ENCODE results near the gene MAP4K4. TPM values are rescaled to one million over a fixed set of nuclear protein-coding genes. Genes with fewer than 3 reads are reported as not detected.
"Not testable (repeated sequence)": the region's sequence is repeated elsewhere in the genome, so short reads cannot be mapped to it uniquely, and the experiment has no call there.

MAP4K4 gene
- total RNA-seq, 4 donors from 2014 or later = 29.6 to 56.6 (median 38.2) TPM

DNA sequence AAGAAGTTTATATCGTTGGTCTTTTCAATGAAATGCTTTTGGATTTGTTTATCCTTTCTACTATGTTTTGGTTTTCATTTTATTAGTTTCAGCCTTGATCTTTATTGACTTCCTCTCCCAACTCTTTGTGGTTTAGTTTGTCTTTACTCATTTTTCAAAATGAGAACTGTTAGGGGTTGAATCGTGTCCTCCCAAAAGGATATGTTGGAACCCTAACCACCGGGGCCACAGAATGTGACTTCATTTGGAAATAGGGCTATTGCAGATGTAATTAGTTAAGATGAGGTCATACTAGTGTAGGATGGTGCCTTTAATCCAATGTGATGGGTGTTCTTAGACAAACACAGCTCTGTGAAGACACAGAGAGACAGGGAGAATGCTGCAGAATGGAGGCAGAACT is 233.9 kb downstream of the MAP4K4 start:
- 58% methylated on average over 3 of the region's 3 CpGs for WGBS
- Histone ChIP-seq H3K27ac (no peak overlapping the region), H3K9me3 (peaks cover 6% of the 10 kb centered on the region), H3K27me3 (no peaks in the 10 kb centered on the region), H3K36me3 (no peaks in the 10 kb centered on the region), H3K4me3 (no peak overlapping the region), H3K4me1 (no peaks in the 10 kb centered on the region)
- DNase-seq (ENCODE audit: low spot score in 2 of 2) = no peak
- TF ChIP-seq POLR2AphosphoS5 (IDR thresholded peaks at IDR 0.05) = no peak
- TF ChIP-seq POLR2A (IDR thresholded peaks at IDR 0.05) = no peak
- TF ChIP-seq, protein P1, sequence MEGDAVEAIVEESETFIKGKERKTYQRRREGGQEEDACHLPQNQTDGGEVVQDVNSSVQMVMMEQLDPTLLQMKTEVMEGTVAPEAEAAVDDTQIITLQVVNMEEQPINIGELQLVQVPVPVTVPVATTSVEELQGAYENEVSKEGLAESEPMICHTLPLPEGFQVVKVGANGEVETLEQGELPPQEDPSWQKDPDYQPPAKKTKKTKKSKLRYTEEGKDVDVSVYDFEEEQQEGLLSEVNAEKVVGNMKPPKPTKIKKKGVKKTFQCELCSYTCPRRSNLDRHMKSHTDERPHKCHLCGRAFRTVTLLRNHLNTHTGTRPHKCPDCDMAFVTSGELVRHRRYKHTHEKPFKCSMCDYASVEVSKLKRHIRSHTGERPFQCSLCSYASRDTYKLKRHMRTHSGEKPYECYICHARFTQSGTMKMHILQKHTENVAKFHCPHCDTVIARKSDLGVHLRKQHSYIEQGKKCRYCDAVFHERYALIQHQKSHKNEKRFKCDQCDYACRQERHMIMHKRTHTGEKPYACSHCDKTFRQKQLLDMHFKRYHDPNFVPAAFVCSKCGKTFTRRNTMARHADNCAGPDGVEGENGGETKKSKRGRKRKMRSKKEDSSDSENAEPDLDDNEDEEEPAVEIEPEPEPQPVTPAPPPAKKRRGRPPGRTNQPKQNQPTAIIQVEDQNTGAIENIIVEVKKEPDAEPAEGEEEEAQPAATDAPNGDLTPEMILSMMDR (IDR thresholded peaks at IDR 0.05) = no peak
- no peak for TF ChIP-seq EP300 (IDR thresholded peaks at IDR 0.05)

DNA sequence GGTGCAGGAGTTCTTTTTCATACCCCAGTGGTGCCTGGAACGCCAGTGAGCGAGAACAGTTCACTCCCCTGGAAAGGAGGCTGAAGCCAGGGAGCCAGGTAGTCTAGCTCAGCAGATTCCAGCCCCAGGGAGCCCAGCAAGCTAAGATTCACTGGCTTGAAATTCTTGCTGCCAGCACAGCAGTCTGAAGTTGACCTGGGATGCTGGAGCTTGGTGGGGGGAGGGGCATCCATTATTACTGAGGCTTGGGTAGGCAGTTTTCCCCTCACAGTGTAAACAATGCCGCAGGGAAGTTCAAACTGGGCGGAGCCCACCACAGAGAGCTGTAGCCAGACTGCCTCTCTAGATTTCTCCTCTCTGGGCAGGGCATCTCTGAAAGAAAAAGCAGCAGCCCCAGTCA is 238.3 kb downstream of the MAP4K4 start:
- 88% methylated on average over 4 of the region's 4 CpGs for WGBS
- not testable (repeated sequence) for DNase-seq (ENCODE audit: low spot score in 2 of 2); H3K27ac ChIP-seq

DNA sequence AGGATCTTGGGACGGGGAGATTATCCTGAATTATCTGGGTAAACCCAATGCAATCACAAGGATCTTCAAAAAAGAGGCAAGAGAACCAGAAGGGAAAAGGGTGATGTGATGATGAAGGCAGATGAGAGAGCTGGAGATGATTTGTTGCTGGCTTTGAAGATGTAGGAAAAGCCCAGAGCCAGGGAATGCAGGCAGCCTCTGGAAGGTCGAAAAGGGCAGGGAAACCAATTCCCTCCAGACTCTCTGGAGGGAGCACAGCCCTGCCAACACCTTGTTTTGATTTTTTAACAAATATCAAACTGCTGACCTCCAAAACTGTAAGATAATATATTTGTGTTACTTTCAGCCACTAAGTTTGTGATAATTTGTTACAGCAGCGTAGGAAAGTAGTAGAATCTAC is 245.3 kb downstream of the MAP4K4 start:
- Histone ChIP-seq H3K4me3 (no peak overlapping the region), H3K4me1 (peaks cover 3% of the 10 kb centered on the region), H3K36me3 (no peaks in the 10 kb centered on the region), H3K9me3 (peaks cover 2% of the 10 kb centered on the region), H3K27ac (no peak overlapping the region), H3K27me3 (no peaks in the 10 kb centered on the region)
- no peak for TF ChIP-seq POLR2AphosphoS5 (IDR thresholded peaks at IDR 0.05)
- no peak for TF ChIP-seq POLR2A (IDR thresholded peaks at IDR 0.05)
- TF ChIP-seq, protein P1 (IDR thresholded peaks at IDR 0.05) = no peak
- TF ChIP-seq EP300 (IDR thresholded peaks at IDR 0.05) = no peak
- 74% methylated on average over 3 of the region's 3 CpGs for WGBS
- DNase-seq (ENCODE audit: low spot score in 2 of 2) = no peak

More for the DNA sequence above, 238.3 kb downstream of the MAP4K4 start:
- TF ChIP-seq, protein P1 (IDR thresholded peaks at IDR 0.05) = peak in 1 of 2 donors; percentile 1
- not testable (repeated sequence) for H3K9me3 ChIP-seq, H3K4me1 ChIP-seq, H3K27me3 ChIP-seq, H3K4me3 ChIP-seq, H3K36me3 ChIP-seq

Other genes starting within 250 kb of the MAP4K4 start
- under 1 TPM in 1 of 4 donors, not detected in 3; 0.70 TPM for gene RFX8, start 222.6 kb upstream of the MAP4K4 start, total RNA-seq

Measured in suprapubic skin (tissue), 4 donors.